GM18873 (cell line): ENCODE measurements around the gene KRT12.

ENCODE experiments used
- ATAC-seq: cut with Tn5 transposase; IDR thresholded peaks from one replicate; pipeline ENCODE4 v1.9.1; 2021; ENCODE audit warnings: mild to moderate bottlenecking, moderate library complexity, moderate number of reproducible peaks; ENCODE audit not compliant: unreplicated experiment, low FRiP score

KRT12 gene

DNA sequence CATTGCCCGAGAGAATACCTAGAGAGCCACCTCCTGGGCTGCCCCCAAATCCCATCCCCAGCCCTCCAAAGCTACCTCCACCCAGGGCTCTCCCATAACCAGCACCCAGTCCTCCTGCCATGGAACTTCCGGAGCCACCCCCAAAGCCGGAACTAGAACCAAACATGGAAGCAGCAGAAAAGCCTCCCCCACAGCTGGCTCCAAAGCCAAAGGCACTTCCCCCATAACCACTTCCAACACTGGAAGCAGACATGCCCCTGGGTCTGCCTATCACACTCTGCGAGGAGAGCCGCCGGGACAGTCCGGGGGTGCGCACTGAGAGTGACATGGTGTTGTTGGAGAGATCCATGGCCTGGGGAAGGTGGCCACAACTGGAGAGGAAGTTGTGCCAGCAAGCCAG, at the start of gene KRT12:
KRT12 (minus strand) TSS at position 386 of the 400 bp plus-strand sequence; CDS start at position 349, 37 bp downstream.
- ATAC-seq: no peak

DNA sequence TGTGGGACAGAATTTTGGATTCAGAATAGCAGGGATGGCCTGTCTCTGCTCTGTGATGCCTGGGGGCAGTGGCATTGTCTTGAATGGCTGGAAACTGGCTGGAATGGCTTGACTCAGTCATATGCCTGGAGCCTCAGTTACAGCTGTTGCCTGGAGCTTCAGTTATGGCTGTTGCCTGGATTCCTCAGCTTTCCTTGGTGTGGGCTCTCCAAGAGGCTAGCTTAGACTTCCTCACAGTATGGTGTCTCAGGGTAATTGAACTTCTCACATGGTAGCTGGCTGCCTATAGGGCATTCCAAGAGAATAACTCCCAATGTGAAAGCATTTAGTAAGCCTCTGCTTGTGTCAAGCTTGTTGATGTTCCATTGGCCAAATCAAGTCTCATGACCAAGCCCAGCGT, 49.3 kb upstream of the KRT12 start:
- no peak for ATAC-seq

DNA sequence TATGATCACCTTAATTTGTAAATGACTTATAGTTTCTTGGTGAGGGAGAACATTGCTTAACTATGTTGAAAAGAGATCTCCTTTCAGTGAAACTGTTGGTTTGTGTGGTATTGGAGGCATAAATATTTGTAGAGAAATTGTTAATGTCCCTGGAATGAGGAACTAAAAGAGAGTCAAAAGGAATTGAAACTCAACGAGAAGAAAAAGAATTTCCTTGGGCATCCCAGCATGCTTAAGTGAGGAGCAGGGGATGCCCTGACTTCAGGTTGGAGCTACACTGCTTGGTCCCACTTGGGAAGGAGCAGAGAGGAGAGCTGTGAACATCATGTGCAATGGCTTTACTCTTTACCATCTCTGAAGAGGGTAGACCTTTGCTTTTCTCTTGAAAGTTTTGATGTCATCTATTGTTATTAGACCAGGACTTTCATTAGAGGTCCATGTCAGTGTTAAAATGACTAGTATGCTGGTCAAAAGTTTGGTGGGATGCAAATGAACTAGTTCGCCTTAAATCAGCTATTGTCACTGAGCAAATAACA, 48.8 kb upstream of the KRT12 start:
- no peak for ATAC-seq

DNA sequence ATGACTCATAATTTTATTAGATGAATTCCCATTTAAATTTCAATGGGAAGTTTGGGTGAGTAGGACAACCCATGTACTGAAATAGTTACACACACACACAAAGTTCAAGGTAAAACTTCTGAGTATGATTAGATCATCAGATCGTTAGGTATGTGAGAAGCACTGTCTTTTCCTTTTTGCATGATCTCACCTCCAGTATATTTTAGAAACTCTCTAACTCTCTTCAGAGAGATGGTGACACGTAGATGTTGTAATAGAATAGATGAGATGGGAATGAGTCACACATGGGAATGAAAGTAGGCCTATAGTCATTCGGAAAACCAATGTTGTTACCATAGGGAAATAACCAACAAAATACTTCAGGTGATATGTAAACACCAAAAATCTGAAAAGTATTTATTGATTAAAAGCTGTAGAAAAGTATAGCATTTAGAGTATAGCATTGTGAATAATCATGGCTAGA, 48.2 kb upstream of the KRT12 start:
- no peak for ATAC-seq

DNA sequence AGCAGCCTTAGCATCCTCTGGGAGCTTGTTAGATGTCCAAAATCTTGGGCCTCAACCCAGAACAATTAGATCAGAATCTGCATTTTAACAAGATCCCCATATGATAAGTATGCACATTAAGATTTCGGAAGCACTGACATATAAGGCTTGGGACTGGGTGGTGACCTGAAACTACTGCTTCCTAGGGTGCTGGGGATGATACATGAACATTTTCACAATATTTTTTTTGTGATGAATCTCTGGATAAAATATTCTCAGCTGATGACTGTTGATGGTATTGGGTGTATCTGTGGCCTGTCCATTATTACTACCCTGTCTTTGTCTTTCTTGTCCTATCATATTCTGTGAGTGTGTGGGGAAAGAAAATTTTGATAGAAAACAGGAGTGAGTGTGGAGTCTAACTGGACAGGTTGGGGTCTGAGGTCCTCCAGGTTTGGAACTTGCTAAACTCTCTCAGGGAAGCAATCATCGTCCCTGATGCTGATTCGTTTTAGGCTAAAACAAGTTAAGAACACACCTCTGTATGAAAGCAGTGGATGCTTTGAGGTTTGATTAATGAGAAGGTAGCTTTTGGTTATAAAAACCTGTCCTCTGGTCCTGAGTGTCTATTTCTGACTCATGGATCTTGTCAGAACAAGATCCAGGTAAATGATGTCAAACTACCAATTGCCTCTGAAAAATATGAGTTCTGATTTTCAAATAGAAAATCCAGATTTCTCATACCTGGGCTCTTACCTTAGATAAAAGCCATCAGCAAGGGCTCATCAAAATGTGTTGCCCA, 47.2 kb upstream of the KRT12 start:
- no peak for ATAC-seq

DNA sequence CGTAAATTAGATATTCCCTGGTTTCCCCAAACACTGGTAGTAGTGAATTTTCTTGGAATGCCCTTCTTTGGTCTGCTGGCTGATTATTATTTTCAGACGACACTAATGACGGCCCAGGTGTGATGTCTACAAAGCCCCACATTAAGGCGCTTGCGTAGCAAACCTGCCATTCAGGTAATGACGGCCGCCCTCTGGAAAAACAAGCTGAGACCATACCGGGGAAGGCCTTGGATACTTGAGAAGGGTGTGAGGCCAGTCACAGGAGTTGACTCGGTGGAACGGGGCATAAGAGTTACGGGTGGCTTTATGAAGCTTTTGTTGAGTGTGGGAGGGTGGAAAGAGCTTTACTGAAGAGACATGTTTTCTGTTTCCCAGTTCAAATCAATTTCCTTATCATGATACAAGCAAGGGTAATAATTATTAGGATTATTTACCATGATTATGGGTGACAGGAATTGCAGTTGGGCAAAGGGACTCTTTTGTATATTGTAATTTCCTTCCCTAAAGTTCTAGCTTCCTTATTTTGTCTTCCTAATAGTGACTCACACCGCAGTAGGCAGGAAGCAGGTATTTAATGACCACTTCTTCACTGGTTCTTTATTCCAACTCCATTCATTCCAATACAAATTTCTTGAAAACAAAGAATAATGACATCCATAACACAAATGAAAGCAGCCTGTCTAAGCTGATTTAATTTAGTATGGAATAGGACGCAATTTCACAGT, 45.6 kb upstream of the KRT12 start:
- no peak for ATAC-seq

DNA sequence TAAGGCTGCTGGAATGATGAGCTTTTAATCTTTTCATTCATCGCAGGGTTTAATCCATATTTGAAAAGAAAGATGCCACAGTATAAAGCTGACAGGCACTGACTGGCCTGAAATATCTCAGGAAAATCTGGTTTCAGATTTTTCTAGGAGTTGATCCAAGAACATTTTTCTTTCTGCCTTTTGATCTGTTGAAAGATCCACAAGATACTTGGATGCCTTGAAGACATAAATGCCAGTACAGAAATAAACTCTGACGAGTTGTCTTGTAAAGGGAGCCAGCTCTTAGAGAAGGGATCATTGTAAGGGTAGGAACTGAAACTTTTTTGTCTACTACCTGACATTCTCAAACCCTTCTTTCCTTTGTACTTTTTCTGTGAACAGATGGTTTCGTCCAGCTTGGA, 43.4 kb upstream of the KRT12 start:
- no peak for ATAC-seq

DNA sequence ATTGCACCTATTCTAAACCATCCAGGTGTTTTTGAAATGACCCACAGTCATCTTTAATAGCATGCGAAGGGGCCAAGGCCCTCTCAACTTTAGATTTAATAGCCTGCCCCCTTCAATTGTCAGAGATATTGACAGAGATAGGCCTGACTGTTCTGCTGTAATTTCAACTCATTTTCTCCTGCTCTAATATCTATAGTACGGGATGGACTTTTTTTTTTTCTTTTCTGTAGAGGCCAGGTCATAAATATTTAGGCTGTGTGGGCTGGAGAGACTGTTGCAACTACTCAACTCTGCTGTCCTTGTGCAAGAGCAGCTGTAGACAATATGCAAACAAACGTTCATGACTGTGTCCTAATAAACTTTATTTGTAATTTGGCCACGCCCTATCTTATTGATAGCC, 42.7 kb upstream of the KRT12 start:
- no peak for ATAC-seq

DNA sequence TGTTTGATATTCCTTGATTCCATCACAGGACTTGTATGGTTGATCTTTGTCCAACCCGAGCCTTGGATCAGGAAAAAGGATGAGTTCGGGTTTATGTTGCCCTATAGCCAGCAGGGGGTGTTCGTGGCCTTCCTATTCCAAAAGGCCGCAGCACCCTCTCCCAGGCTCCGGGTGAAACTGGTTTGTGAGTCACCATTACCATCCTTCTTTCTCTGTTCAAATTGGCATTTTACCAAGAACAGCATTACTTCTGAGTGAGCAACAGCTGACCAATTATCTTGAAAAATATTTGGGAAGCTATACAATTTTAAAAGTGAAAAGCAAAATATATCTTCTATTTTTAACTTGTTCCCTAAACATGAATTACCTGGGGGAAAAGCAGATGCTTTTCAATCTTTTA, 42.3 kb upstream of the KRT12 start:
- ATAC-seq: no peak

DNA sequence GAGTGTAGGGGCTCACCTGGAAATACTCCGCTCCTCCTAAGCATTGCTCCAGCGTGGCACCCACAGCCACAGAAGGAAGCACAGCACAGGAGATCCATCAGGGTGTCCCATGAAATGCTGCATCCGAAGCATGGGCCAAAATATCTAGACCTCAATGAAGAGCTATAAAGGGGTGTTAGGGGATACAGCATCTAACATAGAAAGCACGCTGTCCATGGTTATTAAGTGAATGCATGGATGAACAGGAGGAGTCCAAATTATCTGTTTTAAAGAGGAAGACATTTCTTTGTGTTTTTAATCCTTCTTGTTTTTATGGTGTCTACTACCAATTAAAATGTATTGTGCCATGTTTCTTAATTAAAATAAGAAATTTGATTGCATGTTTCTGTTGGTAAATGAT, 39.6 kb upstream of the KRT12 start:
- ATAC-seq: no peak

DNA sequence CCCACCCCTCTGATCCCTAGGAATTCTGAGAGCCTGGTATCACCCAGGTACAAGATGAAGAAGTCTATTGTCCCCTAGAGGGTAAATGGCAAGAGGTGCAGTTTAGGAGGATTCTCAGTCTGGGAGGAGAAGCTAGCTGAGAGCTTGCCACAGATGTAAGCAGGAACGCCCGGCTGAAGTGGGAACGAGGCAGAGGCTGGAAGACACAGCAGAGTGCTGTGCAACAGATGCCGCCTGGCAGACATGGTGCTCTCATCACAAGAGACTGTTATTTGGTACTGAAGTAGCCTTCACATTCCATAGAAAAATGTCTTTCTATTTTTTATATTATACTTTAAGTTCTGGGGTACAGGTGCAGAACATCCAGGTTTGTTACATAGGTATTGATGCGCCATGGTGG, 38.3 kb upstream of the KRT12 start:
- no peak for ATAC-seq

DNA sequence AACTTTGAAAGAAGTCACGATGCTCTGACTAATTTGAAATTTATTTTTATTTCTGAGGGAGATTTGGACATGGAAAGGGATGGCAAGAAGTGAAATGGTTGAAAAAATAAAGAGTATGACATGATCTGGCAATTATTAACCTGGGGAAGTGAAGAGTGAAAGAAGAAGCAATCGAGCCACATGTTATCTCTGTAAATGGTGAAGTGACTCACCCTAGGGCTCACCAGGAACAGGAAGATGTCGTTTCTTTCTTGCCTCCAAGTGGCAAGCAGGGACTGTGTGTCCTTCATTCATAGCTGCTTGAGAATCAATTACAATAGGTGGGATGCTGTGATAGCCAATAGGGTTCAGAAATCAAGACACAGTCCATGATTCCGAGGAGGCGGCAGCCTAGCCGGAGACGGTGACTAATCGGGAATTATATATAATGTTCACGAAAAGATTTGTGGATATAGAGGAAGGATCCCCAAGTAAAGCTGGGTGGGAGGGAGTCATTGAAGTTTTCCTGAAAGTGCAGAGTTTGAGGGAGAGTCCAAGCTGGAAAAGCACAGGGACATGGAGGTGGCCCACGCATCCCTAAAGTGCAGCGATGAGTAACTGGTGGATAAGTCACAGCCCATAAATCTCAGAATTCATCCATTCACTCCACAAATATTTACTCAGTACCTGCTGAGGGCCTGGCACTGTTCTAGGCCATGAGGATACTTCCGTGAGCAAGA, 36.3 kb upstream of the KRT12 start:
- ATAC-seq: no peak

DNA sequence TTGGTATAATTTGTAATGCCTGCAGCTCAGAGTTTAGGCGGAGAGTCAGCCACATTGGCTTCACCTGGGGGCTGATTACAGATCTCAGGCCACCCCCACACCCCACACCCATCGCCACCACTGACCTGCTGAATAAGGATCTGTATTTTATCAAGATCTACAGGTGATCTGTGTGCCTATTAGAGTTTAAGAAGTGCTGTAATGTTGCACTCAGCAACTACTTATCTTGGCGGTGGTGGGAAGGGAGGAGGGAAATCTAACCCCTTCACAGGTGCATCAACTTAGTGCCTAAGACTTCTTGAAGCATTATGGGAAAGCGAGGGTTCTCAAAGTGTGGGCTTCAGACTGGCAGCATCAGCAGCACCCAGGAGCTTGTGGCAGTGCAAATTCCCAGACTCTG, 35.5 kb upstream of the KRT12 start:
- no peak for ATAC-seq

DNA sequence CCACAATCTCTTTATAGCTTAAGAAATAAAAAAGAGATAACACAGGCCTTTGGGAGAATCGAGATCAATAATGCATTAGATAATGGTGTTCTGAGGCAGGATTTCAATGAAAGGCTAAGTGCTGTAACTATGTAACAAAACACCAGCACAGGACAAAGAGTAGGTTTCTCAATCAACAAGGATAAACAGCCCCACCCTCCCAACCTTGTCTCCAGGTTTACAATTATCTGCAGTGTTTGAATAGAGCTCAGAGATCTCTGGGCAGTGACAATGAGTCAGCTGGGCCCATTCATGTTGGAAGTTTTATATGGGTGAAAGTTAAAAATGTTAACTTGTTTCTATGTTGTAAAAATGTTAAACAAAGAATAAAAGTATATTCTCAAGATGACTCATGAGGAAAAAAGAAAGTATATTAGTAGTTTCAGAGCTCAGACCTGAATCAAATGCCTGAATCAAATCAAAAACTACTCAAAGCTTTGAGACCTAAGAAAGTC, 35.0 kb upstream of the KRT12 start:
- no peak for ATAC-seq

DNA sequence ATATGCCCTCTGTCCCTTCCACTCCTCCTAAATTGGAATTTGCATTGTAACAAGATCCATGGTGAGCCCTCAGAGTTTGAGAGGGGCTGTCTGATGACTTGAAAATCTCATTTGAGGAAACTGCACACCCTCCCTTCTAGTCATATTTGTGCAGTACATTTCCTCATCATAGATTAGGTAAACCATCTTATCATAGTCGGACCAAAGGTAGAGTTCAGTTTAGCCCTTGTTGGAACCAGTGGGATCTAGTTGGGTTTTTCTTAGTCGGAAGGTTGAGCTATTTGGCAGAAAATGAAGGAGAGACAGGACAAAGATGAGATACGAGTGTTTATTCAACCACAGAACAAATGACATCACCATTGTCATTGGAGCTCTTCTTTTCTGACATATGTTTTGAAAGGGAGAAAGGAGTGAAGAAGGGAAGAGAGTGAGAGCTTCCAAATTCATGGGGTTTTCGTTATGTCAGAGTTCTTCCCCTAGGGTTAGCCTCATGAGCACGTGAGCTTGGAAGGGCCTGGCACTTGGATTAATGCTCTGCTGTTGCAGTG, 33.9 kb upstream of the KRT12 start:
- no peak for ATAC-seq

DNA sequence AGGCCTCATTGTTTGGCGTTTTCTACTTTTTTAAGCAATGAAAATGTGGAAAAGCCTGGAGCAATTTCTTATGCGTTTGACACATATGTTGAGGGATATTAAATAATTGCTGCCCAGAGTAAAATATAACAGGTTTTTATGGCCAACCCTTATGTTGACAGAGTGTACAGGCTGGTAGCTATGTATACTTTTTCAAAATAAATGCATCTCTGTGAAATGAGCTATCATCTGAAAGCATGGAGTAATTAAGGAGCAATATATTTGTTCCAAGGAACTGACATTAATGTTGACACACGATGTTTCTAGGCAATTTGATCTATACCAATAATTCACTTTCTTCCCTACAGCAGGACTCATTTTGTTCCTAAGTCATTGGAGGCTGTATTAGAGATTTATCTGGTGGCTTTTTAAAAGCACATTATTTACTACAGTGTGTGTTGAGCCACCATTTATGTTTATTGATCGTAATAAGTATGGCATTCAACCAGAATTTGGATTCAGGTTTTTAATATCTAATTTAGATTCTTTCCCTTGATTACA, 30.0 kb upstream of the KRT12 start:
- ATAC-seq: no peak

DNA sequence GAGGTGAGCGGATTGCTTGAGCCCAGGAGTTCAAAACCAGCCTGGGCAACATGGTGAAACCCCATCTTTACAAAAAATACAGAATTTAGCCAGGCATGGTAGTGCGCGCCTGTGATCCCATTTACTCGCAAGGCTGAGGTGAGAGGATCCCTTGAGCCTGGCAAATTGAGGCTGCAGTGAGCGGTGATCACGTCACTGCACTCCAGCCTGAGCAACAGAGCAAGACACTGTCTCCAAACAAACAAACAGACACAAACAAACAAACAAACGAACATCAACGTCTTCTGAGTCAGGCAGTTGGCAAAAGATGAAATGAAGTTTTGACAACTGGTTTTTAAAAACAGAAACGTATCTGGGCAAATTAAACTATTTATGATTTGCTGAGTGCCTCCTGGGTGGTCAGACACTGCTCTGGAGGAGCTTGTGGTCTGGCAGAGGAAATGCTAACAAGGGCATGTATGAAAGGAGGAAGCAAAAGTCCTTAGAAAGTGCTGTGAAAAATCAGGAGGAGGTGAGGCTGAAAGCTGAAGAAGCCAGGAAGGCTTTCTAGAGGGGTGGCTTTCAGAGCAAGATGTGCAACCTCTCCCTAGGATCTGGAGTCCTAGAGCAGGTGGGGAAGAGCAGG, 28.2 kb upstream of the KRT12 start:
- ATAC-seq: no peak

DNA sequence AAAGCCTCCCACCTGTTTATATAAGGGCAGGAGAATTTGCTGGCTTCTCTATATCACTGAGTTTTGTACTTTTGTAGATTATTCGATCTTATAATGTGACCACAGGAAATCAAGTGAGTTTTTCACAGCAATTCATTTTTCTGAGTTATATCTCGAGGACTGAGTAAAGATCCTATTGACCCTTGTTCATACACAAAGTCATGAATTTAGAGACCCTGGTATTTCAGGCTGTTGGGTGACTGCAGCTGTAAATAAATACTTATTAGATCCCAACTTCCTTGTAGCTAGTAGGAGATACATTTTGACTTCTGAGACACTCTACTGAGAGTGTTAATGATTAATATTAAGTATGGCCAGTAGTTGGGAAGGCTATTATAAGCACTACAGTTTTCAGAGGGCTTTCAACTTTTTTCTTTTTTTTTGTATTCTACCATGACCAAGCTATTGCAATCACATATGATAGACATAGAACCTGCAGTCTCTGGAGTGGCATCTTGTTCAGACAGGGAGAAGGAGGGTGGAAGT, 21.2 kb upstream of the KRT12 start:
- no peak for ATAC-seq

DNA sequence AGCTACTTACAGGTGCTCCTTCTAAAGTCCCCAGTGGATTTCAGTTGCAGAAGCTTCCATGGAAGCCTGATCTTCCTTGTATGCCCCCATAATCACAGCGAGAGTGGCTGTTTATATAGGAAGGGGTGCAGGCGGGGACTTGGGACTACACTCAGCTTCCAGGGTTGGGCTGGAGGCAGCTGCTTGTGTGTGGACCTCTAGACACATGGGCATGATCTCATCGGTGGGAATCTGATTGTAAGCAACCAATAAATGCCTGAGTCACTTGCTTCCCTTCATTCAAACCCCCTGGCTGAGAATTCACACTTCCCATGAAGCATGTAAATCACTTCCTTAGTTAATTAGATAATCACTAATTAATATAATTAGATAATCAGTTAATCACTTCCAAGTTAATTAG, 19.1 kb upstream of the KRT12 start:
- no peak for ATAC-seq
